ENCODE results near the gene CRK.
"Not testable (repeated sequence)": the region's sequence is repeated elsewhere in the genome, so short reads cannot be mapped to it uniquely, and the experiment has no call there.

CRK gene

DNA sequence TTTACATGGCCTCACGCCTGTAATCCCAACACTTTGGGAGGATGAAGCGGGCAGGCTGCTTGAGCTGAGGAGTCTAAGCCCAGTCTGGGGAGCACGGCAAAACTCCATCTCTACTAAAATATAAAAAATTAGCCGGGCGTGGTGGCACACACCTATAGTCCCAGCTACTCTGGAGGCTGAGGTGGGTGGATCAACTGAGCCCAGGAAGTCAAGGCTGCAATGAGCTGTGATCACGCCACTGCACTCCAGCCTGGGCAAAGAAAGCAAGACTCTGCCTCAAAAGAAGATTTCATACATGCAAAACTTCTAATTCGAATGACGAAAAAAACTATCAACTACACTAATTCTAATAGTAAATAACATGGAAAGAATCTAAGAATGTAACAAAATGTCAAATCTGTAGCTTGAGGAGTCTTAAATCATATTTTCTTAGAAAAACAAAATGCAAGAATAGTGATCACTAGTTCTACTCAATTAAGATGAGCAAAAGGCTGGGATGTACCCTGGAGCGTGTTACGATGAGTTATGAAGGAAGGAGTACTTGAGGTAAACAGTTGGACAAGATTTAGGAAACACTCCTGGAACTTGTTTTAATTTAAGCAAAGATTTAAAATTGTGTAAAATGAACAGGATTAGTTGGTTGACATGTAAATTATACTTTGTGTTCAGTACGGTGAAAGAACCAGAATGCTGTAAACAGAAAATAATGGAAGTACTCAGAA, 76.7 kb downstream of the CRK start:
- Histone ChIP-seq H3K27me3 (ENCODE audit: insufficient read depth, low read length, poor library complexity, severe bottlenecking) (no peaks in the 10 kb centered on the region), H3K9me2 (replicated peaks; ENCODE audit: low read depth, low read length) (no peaks in the 10 kb centered on the region), H2AFZ (ENCODE audit: low read length) (no peak overlapping the region), H3K9me3 (ENCODE audit: insufficient read depth, low read depth, low read length) (no peaks in the 10 kb centered on the region), H3K4me3 (ENCODE audit: low read length, poor library complexity, severe bottlenecking) (no peak overlapping the region), H3K9ac (ENCODE audit: low read depth, low read length, poor library complexity, severe bottlenecking) (no peak overlapping the region), H3F3A (ENCODE audit: low read depth) (no peaks in the 10 kb centered on the region; the same call in 1 of the 2 replicates), H3K79me2 (ENCODE audit: insufficient read depth, low read length) (peaks cover 100% of the 10 kb centered on the region), H3K4me1 (ENCODE audit: insufficient read depth, low read length, poor library complexity, severe bottlenecking) (peaks cover 29% of the 10 kb centered on the region), H3K4me2 (ENCODE audit: low read depth, low read length, poor library complexity, severe bottlenecking) (no peak overlapping the region), H4K20me1 (ENCODE audit: insufficient read depth, low read length, poor library complexity, severe bottlenecking) (peaks cover 94% of the 10 kb centered on the region), H3K36me3 (ENCODE audit: insufficient read depth, low read length) (peaks cover 27% of the 10 kb centered on the region; the same call in 1 of the 2 replicates)
- TF ChIP-seq, protein P1, sequence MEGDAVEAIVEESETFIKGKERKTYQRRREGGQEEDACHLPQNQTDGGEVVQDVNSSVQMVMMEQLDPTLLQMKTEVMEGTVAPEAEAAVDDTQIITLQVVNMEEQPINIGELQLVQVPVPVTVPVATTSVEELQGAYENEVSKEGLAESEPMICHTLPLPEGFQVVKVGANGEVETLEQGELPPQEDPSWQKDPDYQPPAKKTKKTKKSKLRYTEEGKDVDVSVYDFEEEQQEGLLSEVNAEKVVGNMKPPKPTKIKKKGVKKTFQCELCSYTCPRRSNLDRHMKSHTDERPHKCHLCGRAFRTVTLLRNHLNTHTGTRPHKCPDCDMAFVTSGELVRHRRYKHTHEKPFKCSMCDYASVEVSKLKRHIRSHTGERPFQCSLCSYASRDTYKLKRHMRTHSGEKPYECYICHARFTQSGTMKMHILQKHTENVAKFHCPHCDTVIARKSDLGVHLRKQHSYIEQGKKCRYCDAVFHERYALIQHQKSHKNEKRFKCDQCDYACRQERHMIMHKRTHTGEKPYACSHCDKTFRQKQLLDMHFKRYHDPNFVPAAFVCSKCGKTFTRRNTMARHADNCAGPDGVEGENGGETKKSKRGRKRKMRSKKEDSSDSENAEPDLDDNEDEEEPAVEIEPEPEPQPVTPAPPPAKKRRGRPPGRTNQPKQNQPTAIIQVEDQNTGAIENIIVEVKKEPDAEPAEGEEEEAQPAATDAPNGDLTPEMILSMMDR (conservative IDR thresholded peaks at IDR 0.05; ENCODE audit: low read length), result no peak
- no peak for TF ChIP-seq EZH2phosphoT487 (IDR thresholded peaks at IDR 0.05; ENCODE audit: borderline replicate concordance)

DNA sequence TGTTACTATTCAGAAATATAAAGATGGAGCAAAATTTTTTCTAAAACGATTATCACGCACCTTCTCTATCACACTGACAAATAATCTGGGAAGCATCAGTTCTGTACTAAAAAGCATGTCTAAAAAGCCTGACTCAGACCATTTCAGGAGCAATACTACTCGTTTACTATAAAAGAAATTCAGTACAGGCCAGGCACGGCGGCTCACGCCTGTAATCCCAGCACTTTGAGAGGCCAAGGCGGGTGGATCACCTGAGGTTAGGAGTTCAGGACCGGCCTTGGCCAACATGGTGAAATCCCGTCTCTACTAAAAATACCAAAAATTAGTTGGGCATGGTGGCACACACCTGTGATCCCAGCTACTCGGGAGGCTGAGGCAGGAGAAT, 77.6 kb downstream of the CRK start:
- peaks cover 100% of the 10 kb centered on the region for H3K79me2 ChIP-seq (ENCODE audit: insufficient read depth, low read length)
- H3K27me3 ChIP-seq (ENCODE audit: insufficient read depth, low read length, poor library complexity, severe bottlenecking); H3K4me2 ChIP-seq (ENCODE audit: low read depth, low read length, poor library complexity, severe bottlenecking); H3F3A ChIP-seq (ENCODE audit: low read depth); H3K9ac ChIP-seq (ENCODE audit: low read depth, low read length, poor library complexity, severe bottlenecking); H3K9me3 ChIP-seq (ENCODE audit: insufficient read depth, low read depth, low read length); H3K4me3 ChIP-seq (ENCODE audit: low read length, poor library complexity, severe bottlenecking); H3K9me2 ChIP-seq (replicated peaks; ENCODE audit: low read depth, low read length); H2AFZ ChIP-seq (ENCODE audit: low read length): not testable (repeated sequence)
- peaks cover 36% of the 10 kb centered on the region; the same call in 1 of the 2 replicates for H3K36me3 ChIP-seq (ENCODE audit: insufficient read depth, low read length)
- peaks cover 96% of the 10 kb centered on the region for H4K20me1 ChIP-seq (ENCODE audit: insufficient read depth, low read length, poor library complexity, severe bottlenecking)
- peaks cover 29% of the 10 kb centered on the region for H3K4me1 ChIP-seq (ENCODE audit: insufficient read depth, low read length, poor library complexity, severe bottlenecking)

DNA sequence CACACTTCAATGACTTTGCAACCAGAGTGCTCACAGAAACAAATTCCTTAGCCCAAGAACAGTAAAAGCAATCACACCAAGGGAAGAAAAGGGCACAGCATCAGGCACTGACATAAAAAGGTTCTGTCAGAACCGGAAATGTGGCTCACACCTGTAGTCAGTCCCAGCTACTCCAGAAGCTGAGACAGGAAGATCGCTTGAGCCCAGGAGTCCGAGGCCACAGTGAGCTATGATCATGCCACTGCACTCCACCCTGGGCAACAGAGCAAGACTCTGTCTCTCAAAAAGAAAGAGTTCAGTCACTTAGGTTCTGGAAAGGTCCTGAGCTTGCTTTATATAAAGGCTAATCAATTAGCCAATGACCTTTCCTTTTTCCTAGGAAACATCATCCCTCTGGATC, 78.7 kb downstream of the CRK start:
- Histone ChIP-seq H3F3A (ENCODE audit: low read depth) (no peaks in the 10 kb centered on the region; the same call in 1 of the 2 replicates), H3K4me1 (ENCODE audit: insufficient read depth, low read length, poor library complexity, severe bottlenecking) (peaks cover 29% of the 10 kb centered on the region), H3K9ac (ENCODE audit: low read depth, low read length, poor library complexity, severe bottlenecking) (no peak overlapping the region), H3K4me3 (ENCODE audit: low read length, poor library complexity, severe bottlenecking) (no peak overlapping the region), H3K9me3 (ENCODE audit: insufficient read depth, low read depth, low read length) (no peaks in the 10 kb centered on the region), H3K36me3 (ENCODE audit: insufficient read depth, low read length) (peaks cover 40% of the 10 kb centered on the region; the same call in 1 of the 2 replicates), H3K9me2 (replicated peaks; ENCODE audit: low read depth, low read length) (no peaks in the 10 kb centered on the region), H2AFZ (ENCODE audit: low read length) (no peak overlapping the region), H3K79me2 (ENCODE audit: insufficient read depth, low read length) (peaks cover 100% of the 10 kb centered on the region), H4K20me1 (ENCODE audit: insufficient read depth, low read length, poor library complexity, severe bottlenecking) (peaks cover 96% of the 10 kb centered on the region), H3K4me2 (ENCODE audit: low read depth, low read length, poor library complexity, severe bottlenecking) (no peak overlapping the region), H3K27me3 (ENCODE audit: insufficient read depth, low read length, poor library complexity, severe bottlenecking) (no peaks in the 10 kb centered on the region)
- TF ChIP-seq EZH2phosphoT487 (IDR thresholded peaks at IDR 0.05; ENCODE audit: borderline replicate concordance), result no peak
- TF ChIP-seq, protein P1 (conservative IDR thresholded peaks at IDR 0.05; ENCODE audit: low read length), result no peak

DNA sequence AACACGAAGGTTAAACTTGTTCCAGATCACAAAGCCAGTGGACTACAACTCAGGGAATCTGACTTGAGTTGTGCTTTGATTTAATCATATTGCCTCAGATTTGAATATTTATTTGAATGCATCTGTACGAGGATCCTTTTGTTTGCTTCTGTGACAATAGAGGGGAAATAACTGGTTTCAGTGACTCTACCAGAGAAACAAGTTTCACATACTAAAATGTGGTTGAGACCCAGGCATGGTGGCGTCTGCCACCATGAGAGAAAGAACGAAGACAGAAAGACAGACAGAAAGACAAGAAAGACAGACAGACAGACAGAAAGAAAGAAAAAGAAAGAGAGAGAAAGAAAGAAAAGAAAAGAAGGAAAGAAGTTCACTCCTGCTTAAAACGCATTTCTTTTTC, 80.0 kb downstream of the CRK start:
- peaks cover 100% of the 10 kb centered on the region for H3K79me2 ChIP-seq (ENCODE audit: insufficient read depth, low read length)
- peaks cover 100% of the 10 kb centered on the region for H4K20me1 ChIP-seq (ENCODE audit: insufficient read depth, low read length, poor library complexity, severe bottlenecking)
- H2AFZ ChIP-seq (ENCODE audit: low read length), result no peak overlapping the region
- no peaks in the 10 kb centered on the region for H3K9me3 ChIP-seq (ENCODE audit: insufficient read depth, low read depth, low read length)
- H3F3A ChIP-seq (ENCODE audit: low read depth), result no peaks in the 10 kb centered on the region; the same call in 1 of the 2 replicates
- no peak overlapping the region for H3K4me3 ChIP-seq (ENCODE audit: low read length, poor library complexity, severe bottlenecking)
- no peak for TF ChIP-seq EZH2phosphoT487 (IDR thresholded peaks at IDR 0.05; ENCODE audit: borderline replicate concordance)
- TF ChIP-seq, protein P1 (conservative IDR thresholded peaks at IDR 0.05; ENCODE audit: low read length), result no peak
- H3K27me3 ChIP-seq (ENCODE audit: insufficient read depth, low read length, poor library complexity, severe bottlenecking), result no peaks in the 10 kb centered on the region
- H3K9ac ChIP-seq (ENCODE audit: low read depth, low read length, poor library complexity, severe bottlenecking), result no peak overlapping the region
- peaks cover 29% of the 10 kb centered on the region for H3K4me1 ChIP-seq (ENCODE audit: insufficient read depth, low read length, poor library complexity, severe bottlenecking)
- peaks cover 51% of the 10 kb centered on the region; the same call in 1 of the 2 replicates for H3K36me3 ChIP-seq (ENCODE audit: insufficient read depth, low read length)
- no peaks in the 10 kb centered on the region for H3K9me2 ChIP-seq (replicated peaks; ENCODE audit: low read depth, low read length)
- H3K4me2 ChIP-seq (ENCODE audit: low read depth, low read length, poor library complexity, severe bottlenecking), result no peak overlapping the region

All from Loucy (cell line).